ENCODE results near the gene SPATA22. TPM values are rescaled to one million over a fixed set of nuclear protein-coding genes. Genes with fewer than 3 reads are reported as not detected.
"Not testable (repeated sequence)": the region's sequence is repeated elsewhere in the genome, so short reads cannot be mapped to it uniquely, and the experiment has no call there.

The SPATA22 gene
- total RNA-seq, 2 experiments from 2014 or later, result not detected

DNA sequence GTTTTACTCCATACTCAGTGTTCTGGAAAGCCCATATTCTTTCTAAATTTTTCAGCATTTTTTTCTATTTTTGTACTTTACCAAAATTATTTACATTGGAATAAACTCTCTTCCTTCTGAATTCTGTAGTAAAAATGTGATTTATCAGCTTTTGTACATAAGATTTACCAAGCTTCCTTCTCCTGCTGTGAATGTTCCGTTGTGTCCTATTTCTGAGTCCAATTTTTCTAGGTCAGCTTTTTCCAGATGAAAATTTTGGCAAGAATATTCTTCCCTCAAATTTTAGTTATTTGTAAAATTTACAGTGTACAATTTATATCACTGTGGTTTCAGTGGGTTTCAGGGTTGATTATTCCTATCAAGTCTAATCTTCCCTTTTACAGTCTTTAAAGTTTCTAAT is 31.7 kb upstream of the SPATA22 start:
- no peaks in the 10 kb centered on the region for H3K4me1 Mint-ChIP-seq (ENCODE audit: low read depth)
- H3K9me3 Mint-ChIP-seq (ENCODE audit: insufficient read depth), result no peaks in the 10 kb centered on the region
- H3K4me3 Mint-ChIP-seq, result no peak overlapping the region
- no peaks in the 10 kb centered on the region for H3K36me3 Mint-ChIP-seq (ENCODE audit: low read depth)
- ChIA-PET POLR2A (no interaction called here), CTCF (no interaction called here)
- no peak for DNase-seq
- H3K27ac Mint-ChIP-seq, result no peak overlapping the region
- H3K27me3 Mint-ChIP-seq (ENCODE audit: low read depth), result peaks cover 4% of the 10 kb centered on the region
- ATAC-seq, result no peak

DNA sequence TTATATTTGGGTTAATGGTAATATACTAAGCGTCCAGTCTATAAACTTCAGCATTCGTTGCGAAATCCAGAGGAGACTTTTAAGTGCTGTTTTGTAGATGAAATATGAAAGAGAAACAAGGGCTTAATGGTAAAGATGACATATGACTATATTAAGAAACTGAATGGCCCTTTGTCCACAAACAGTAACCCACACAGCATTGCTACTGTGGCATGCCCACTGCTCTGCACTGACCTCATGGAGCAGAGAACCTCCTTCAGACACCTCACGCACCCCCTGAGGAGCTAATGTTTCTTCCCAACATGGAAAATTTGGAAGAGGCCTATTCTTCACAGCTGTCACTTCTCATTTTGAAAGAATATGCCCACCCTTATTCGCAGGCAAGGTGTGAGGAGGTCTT is 30.8 kb upstream of the SPATA22 start:
- peaks cover 4% of the 10 kb centered on the region for H3K27me3 Mint-ChIP-seq (ENCODE audit: low read depth)
- ChIA-PET POLR2A (no interaction called here), CTCF (no interaction called here)

GRCh38 chr17:3501344-3501743 is 29.7 kb upstream of the SPATA22 start:
- H3K36me3 Mint-ChIP-seq (ENCODE audit: low read depth), result no peaks in the 10 kb centered on the region
- no peak for ATAC-seq
- POLR2A ChIA-PET, result no interaction called here

More for the DNA sequence above, 30.8 kb upstream of the SPATA22 start:
- Mint-ChIP-seq H3K9me3 (ENCODE audit: insufficient read depth) (no peaks in the 10 kb centered on the region), H3K4me1 (ENCODE audit: low read depth) (no peaks in the 10 kb centered on the region), H3K36me3 (ENCODE audit: low read depth) (no peaks in the 10 kb centered on the region), H3K4me3 (no peak overlapping the region), H3K27ac (no peak overlapping the region)
- ATAC-seq (no peak), DNase-seq (no peak)

GRCh38 chr17:3497101-3497500 is 25.5 kb upstream of the SPATA22 start:
- no peaks in the 10 kb centered on the region for H3K36me3 Mint-ChIP-seq (ENCODE audit: low read depth)
- DNase-seq, result no peak
- CTCF ChIA-PET, result no interaction called here
- H3K27ac Mint-ChIP-seq, result no peak overlapping the region
- POLR2A ChIA-PET, result no interaction called here
- H3K4me3 Mint-ChIP-seq, result no peak overlapping the region
- peaks cover 6% of the 10 kb centered on the region for H3K27me3 Mint-ChIP-seq (ENCODE audit: low read depth)
- no peak for ATAC-seq
- no peaks in the 10 kb centered on the region for H3K4me1 Mint-ChIP-seq (ENCODE audit: low read depth)
- no peaks in the 10 kb centered on the region for H3K9me3 Mint-ChIP-seq (ENCODE audit: insufficient read depth)

More at GRCh38 chr17:3501344-3501743, 29.7 kb upstream of the SPATA22 start:
- no peak for DNase-seq
- Mint-ChIP-seq H3K27ac (no peak overlapping the region), H3K27me3 (ENCODE audit: low read depth) (peaks cover 4% of the 10 kb centered on the region), H3K4me1 (ENCODE audit: low read depth) (no peaks in the 10 kb centered on the region), H3K4me3 (no peak overlapping the region), H3K9me3 (ENCODE audit: insufficient read depth) (no peaks in the 10 kb centered on the region)
- CTCF ChIA-PET, result no interaction called here

GRCh38 chr17:3485481-3486068 is 14.0 kb upstream of the SPATA22 start:
- H3K27ac Mint-ChIP-seq, result no peak overlapping the region
- H3K4me3 Mint-ChIP-seq, result no peak overlapping the region
- H3K27me3 Mint-ChIP-seq (ENCODE audit: low read depth), result peaks cover 12% of the 10 kb centered on the region
- no peaks in the 10 kb centered on the region for H3K36me3 Mint-ChIP-seq (ENCODE audit: low read depth)
- no peaks in the 10 kb centered on the region for H3K4me1 Mint-ChIP-seq (ENCODE audit: low read depth)
- CTCF ChIA-PET, result no interaction called here
- POLR2A ChIA-PET, result no interaction called here
- ATAC-seq (no peak), DNase-seq (no peak)
- H3K9me3 Mint-ChIP-seq (ENCODE audit: insufficient read depth), result no peaks in the 10 kb centered on the region

- no peak for DNase-seq
- H3K27me3 Mint-ChIP-seq (ENCODE audit: low read depth), result peaks cover 9% of the 10 kb centered on the region
- H3K36me3 Mint-ChIP-seq (ENCODE audit: low read depth), result no peaks in the 10 kb centered on the region
- no peak overlapping the region for H3K4me3 Mint-ChIP-seq
- ATAC-seq, result no peak
- ChIA-PET POLR2A (no interaction called here), CTCF (no interaction called here)
- no peaks in the 10 kb centered on the region for H3K9me3 Mint-ChIP-seq (ENCODE audit: insufficient read depth)
- H3K27ac Mint-ChIP-seq, result no peak overlapping the region
- no peaks in the 10 kb centered on the region for H3K4me1 Mint-ChIP-seq (ENCODE audit: low read depth)
Measured at GRCh38 chr17:3482852-3483251, 11.2 kb upstream of the SPATA22 start.

- no peaks in the 10 kb centered on the region for H3K9me3 Mint-ChIP-seq (ENCODE audit: insufficient read depth)
- no peak overlapping the region for H3K4me3 Mint-ChIP-seq
- ChIA-PET POLR2A (no interaction called here), CTCF (no interaction called here)
- ATAC-seq, result no peak
- no peaks in the 10 kb centered on the region for H3K36me3 Mint-ChIP-seq (ENCODE audit: low read depth)
- no peak for DNase-seq
- H3K27ac Mint-ChIP-seq, result no peak overlapping the region
- H3K27me3 Mint-ChIP-seq (ENCODE audit: low read depth), result peaks cover 5% of the 10 kb centered on the region
- no peaks in the 10 kb centered on the region for H3K4me1 Mint-ChIP-seq (ENCODE audit: low read depth)
Measured at GRCh38 chr17:3479988-3480387, 8.4 kb upstream of the SPATA22 start.

GRCh38 chr17:3475812-3476610 is 4.4 kb upstream of the SPATA22 start, which contains the start of gene ASPA:
ASPA (plus strand) TSS chr17:3475997; CDS start chr17:3476160, 163 bp downstream.
- Mint-ChIP-seq H3K27me3 (ENCODE audit: low read depth) (peaks cover 5% of the 10 kb centered on the region), H3K9me3 (ENCODE audit: insufficient read depth) (no peaks in the 10 kb centered on the region), H3K4me3 (peak within 1 kb of the TSS; percentile 20), H3K36me3 (ENCODE audit: low read depth) (no peaks in the 10 kb centered on the region), H3K4me1 (ENCODE audit: low read depth) (no peaks in the 10 kb centered on the region), H3K27ac (no peak within 1 kb of the TSS)
- ChIA-PET CTCF (no interaction called here), POLR2A (no interaction called here)
- ATAC-seq (no peak), DNase-seq (no peak)

DNA sequence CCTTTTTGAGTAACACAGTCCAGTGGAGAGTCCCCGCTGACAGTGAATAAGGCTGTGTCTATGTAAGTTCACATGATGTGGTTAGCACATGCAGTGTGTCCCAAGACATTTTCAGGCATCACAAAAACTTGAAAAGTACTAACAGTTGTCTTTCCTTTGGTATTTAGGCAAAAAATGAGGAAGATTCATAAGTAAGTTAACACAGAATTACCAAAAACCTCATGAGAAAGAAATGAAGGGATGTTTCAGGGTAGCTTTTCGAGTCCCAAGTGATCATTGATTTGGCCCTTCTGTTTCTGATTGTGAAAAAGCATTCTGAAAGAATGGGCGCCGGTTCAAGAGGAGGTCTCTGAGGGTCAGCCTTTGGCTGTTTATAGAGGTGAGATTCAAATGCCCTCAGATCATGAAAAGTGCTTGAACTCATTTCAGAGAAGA is 3.6 kb upstream of the SPATA22 start:
- Mint-ChIP-seq H3K27ac (no peak overlapping the region), H3K27me3 (ENCODE audit: low read depth) (peaks cover 5% of the 10 kb centered on the region), H3K4me1 (ENCODE audit: low read depth) (no peaks in the 10 kb centered on the region), H3K4me3 (no peak overlapping the region), H3K9me3 (ENCODE audit: insufficient read depth) (no peaks in the 10 kb centered on the region), H3K36me3 (ENCODE audit: low read depth) (no peaks in the 10 kb centered on the region)
- ChIA-PET CTCF (no interaction called here), POLR2A (no interaction called here)
- DNase-seq (no peak), ATAC-seq (no peak)

- Mint-ChIP-seq H3K36me3 (ENCODE audit: low read depth) (no peaks in the 10 kb centered on the region), H3K4me1 (ENCODE audit: low read depth) (no peaks in the 10 kb centered on the region), H3K27me3 (ENCODE audit: low read depth) (peaks cover 5% of the 10 kb centered on the region), H3K9me3 (ENCODE audit: insufficient read depth) (no peaks in the 10 kb centered on the region), H3K4me3 (no peak overlapping the region), H3K27ac (no peak overlapping the region)
- no peak for ATAC-seq
- POLR2A ChIA-PET, result no interaction called here
- CTCF ChIA-PET, result no interaction called here
- no peak for DNase-seq
Measured at GRCh38 chr17:3474212-3474611, 2.6 kb upstream of the SPATA22 start.

DNA sequence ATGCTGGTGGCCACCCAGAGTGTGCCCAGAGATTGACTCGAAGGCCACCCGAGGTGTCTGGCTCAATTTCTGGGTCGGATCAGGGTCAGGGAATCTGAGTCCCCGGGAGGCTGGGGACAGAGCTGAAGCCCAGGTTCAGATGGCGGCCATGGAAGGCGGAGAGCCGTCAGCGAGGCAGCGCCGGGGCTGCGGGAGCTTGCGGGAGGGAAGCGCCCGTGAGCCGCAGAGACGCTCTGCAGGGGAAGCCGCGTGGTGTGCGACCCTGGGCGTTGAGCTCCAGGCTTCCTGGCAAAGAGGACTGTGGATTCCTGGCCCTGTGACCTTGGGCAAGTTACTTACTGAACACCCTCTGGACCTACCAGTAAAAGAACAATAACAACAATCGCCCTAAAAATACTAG is 518 bp upstream of the SPATA22 start:
- ATAC-seq (no peak), DNase-seq (no peak)
- Mint-ChIP-seq H3K36me3 (ENCODE audit: low read depth) (no peaks in the 10 kb centered on the region), H3K9me3 (ENCODE audit: insufficient read depth) (no peaks in the 10 kb centered on the region), H3K27ac (no peak overlapping the region), H3K4me1 (ENCODE audit: low read depth) (no peaks in the 10 kb centered on the region), H3K27me3 (ENCODE audit: low read depth) (peaks cover 5% of the 10 kb centered on the region), H3K4me3 (no peak overlapping the region)
- POLR2A ChIA-PET, result no interaction called here
- CTCF ChIA-PET, result no interaction called here

DNA sequence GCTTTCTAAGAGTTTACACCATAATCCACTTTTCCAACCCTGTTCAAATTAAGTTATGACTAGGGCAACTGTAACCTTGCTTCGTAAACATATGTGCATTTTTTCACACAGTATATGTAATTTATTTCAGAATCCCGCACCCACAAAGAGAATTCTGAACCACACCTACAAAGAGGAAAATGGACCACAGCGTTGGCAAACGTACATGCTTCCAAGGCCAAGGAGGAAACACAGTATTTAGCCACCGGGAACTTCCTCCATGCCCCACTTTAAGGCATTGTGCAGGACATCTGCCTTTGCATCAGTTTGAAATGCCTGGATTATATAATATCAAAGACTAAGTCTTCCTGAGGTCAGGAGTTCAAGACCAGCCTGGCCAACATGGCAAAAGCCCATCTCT is 2.1 kb downstream of the SPATA22 start:
- Mint-ChIP-seq H3K27me3 (ENCODE audit: low read depth) (peaks cover 5% of the 10 kb centered on the region), H3K4me3 (no peak overlapping the region), H3K9me3 (ENCODE audit: insufficient read depth) (no peaks in the 10 kb centered on the region), H3K36me3 (ENCODE audit: low read depth) (no peaks in the 10 kb centered on the region), H3K27ac (no peak overlapping the region), H3K4me1 (ENCODE audit: low read depth) (no peaks in the 10 kb centered on the region)
- ATAC-seq (no peak), DNase-seq (no peak)
- ChIA-PET POLR2A (no interaction called here), CTCF (no interaction called here)

DNA sequence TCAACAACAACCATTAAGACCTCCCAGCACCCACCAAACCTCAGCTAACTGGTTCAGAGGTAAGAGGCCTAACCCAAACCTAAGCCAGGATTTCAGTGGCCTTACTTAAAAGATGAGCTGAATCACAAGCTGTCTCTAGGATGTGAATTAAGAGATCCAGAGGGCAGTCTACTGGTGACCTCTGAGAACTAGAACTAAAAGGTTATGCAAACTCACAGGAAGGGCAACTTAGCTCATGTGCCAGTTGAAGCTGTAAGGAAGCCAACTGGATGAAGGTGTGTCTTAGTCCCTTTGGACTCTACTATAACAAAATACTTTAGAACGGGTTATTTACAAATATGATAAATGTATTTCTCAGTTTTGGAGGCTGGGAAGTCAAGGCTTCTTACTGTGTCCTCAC is 5.3 kb downstream of the SPATA22 start:
- H3K4me1 Mint-ChIP-seq (ENCODE audit: low read depth); H3K27me3 Mint-ChIP-seq (ENCODE audit: low read depth); H3K4me3 Mint-ChIP-seq; CTCF ChIA-PET; H3K9me3 Mint-ChIP-seq (ENCODE audit: insufficient read depth); H3K27ac Mint-ChIP-seq; ATAC-seq; DNase-seq; H3K36me3 Mint-ChIP-seq (ENCODE audit: low read depth); POLR2A ChIA-PET: not testable (repeated sequence)

All from activated CD8-positive, alpha-beta T cell treated with anti-CD3 and anti-CD28 coated beads, Interleukin-2, amount 10 ng/mL, durations not matched to agents 7 days and 5 days (primary cell).